ENCODE data around the gene ABCA3. TPM values are rescaled to one million over a fixed set of nuclear protein-coding genes. Genes with fewer than 3 reads are reported as not detected.

The ABCA3 gene
- polyA plus RNA-seq, 1 donor from 2014 or later, result 30.7 TPM

- no peak for TF ChIP-seq RAD21 (conservative IDR thresholded peaks at IDR 0.05)
- no peak for TF ChIP-seq POLR2AphosphoS5 (IDR thresholded peaks at IDR 0.05)
- TF ChIP-seq SMC3 (conservative IDR thresholded peaks at IDR 0.05; ENCODE audit: poor library complexity), result no peak
- no peak for TF ChIP-seq EP300 (conservative IDR thresholded peaks at IDR 0.05; ENCODE audit: poor library complexity, severe bottlenecking)
- TF ChIP-seq CTCF (IDR thresholded peaks at IDR 0.05; ENCODE audit: poor library complexity, severe bottlenecking), result no peak
- no peak for TF ChIP-seq REST (IDR thresholded peaks at IDR 0.05; ENCODE audit: borderline replicate concordance)
- TF ChIP-seq EZH2 (IDR thresholded peaks at IDR 0.05; ENCODE audit: borderline replicate concordance, insufficient read depth, low read length, poor library complexity, severe bottlenecking), result no peak
- no peak for TF ChIP-seq TAF1 (IDR thresholded peaks at IDR 0.05; ENCODE audit: low read depth)
- no peak for TF ChIP-seq MXI1 (conservative IDR thresholded peaks at IDR 0.05; ENCODE audit: poor library complexity, severe bottlenecking)
Measured at GRCh38 chr16:2230376-2230775, 110.2 kb downstream of the ABCA3 start.

GRCh38 chr16:2229632-2230250 lies 110.8 kb downstream of the ABCA3 start:
- Histone ChIP-seq H3K4me3 (ENCODE audit: low read length) (no peak overlapping the region), H2AFZ (ENCODE audit: low read depth, low read length) (no peak overlapping the region), H3K36me3 (ENCODE audit: insufficient read depth, low read length) (no peaks in the 10 kb centered on the region)

More at GRCh38 chr16:2230376-2230775, 110.2 kb downstream of the ABCA3 start:
- H3K4me3 ChIP-seq (ENCODE audit: low read length), result no peak overlapping the region
- no peaks in the 10 kb centered on the region for H3K36me3 ChIP-seq (ENCODE audit: insufficient read depth, low read length)
- no peaks in the 10 kb centered on the region for H4K20me1 ChIP-seq (ENCODE audit: insufficient read depth)
- H3K27ac ChIP-seq (ENCODE audit: low read length), result no peak overlapping the region
- H3K9me3 ChIP-seq (ENCODE audit: low read length), result no peaks in the 10 kb centered on the region
- H3K79me2 ChIP-seq (replicated peaks; ENCODE audit: insufficient read depth, low read length), result peaks cover 12% of the 10 kb centered on the region
- no peaks in the 10 kb centered on the region for H3K9me2 ChIP-seq (ENCODE audit: insufficient read depth, low read length)
- no peaks in the 10 kb centered on the region for H3K27me3 ChIP-seq (ENCODE audit: insufficient read depth, low read depth, low read length)
- no peak overlapping the region for H3K4me2 ChIP-seq (ENCODE audit: low read length)
- H2AFZ ChIP-seq (ENCODE audit: low read depth, low read length), result no peak overlapping the region
- no peak overlapping the region for H3K9ac ChIP-seq (ENCODE audit: low read length)
- no peaks in the 10 kb centered on the region for H3F3A ChIP-seq (ENCODE audit: insufficient read depth, low read length, poor library complexity, severe bottlenecking)

More at GRCh38 chr16:2229632-2230250, 110.8 kb downstream of the ABCA3 start:
- no peaks in the 10 kb centered on the region for H3K27me3 ChIP-seq (ENCODE audit: insufficient read depth, low read depth, low read length)
- no peak overlapping the region for H3K4me2 ChIP-seq (ENCODE audit: low read length)
- no peaks in the 10 kb centered on the region for H3F3A ChIP-seq (ENCODE audit: insufficient read depth, low read length, poor library complexity, severe bottlenecking)
- H4K20me1 ChIP-seq (ENCODE audit: insufficient read depth), result no peaks in the 10 kb centered on the region
- H3K9me2 ChIP-seq (ENCODE audit: insufficient read depth, low read length), result no peaks in the 10 kb centered on the region
- H3K9me3 ChIP-seq (ENCODE audit: low read length), result no peaks in the 10 kb centered on the region
- peaks cover 17% of the 10 kb centered on the region for H3K79me2 ChIP-seq (replicated peaks; ENCODE audit: insufficient read depth, low read length)
- TF ChIP-seq POLR2AphosphoS5 (IDR thresholded peaks at IDR 0.05) (no peak), TAF1 (IDR thresholded peaks at IDR 0.05; ENCODE audit: low read depth) (no peak), RAD21 (conservative IDR thresholded peaks at IDR 0.05) (no peak), EZH2 (IDR thresholded peaks at IDR 0.05; ENCODE audit: borderline replicate concordance, insufficient read depth, low read length, poor library complexity, severe bottlenecking) (no peak), EP300 (conservative IDR thresholded peaks at IDR 0.05; ENCODE audit: poor library complexity, severe bottlenecking) (no peak), REST (IDR thresholded peaks at IDR 0.05; ENCODE audit: borderline replicate concordance) (no peak)
- H3K9ac ChIP-seq (ENCODE audit: low read length), result no peak overlapping the region
- H3K27ac ChIP-seq (ENCODE audit: low read length), result no peak overlapping the region
